Activated CD8-positive, alpha-beta T cell treated with anti-CD3 and anti-CD28 coated beads, Interleukin-2, amount 10 ng/mL, durations not matched to agents 7 days and 5 days (primary cell): ENCODE measurements around the gene MRM1. TPM values are rescaled to one million over a fixed set of nuclear protein-coding genes. Genes with fewer than 3 reads are reported as not detected.
A peak's percentile ranks its signal among the peaks of the same experiment; 100 is the strongest.

Experiments
- ATAC-seq: fragments of 150-1000 bp; cut with Tn5 transposase; one replicate; pipeline ENCODE4 v1.10.0; 2021; ENCODE audit warnings: moderate library complexity
- CTCF ChIA-PET: fragments of 350-600 bp; sonication (Branson Sonifier 250); formaldehyde crosslinking; loops from one replicate; lab custom pipeline; 2021; ENCODE audit warnings: antibody characterized with exemption; lab: Charles Lee
- POLR2A ChIA-PET: fragments of 350-600 bp; sonication (Branson Sonifier 250); formaldehyde crosslinking; loops from one replicate; lab custom pipeline; 2021; ENCODE audit warnings: antibody characterized with exemption; lab: Charles Lee
- DNase-seq: peaks from one replicate; pipeline ENCODE4 v3.0.0-alpha.2; 2020
- H3K27ac Mint-ChIP-seq: one replicate; pipeline ENCODE4 v1.8.0; 2021; ENCODE audit warnings: mild to moderate bottlenecking, mixed read lengths
- H3K27me3 Mint-ChIP-seq: one replicate; pipeline ENCODE4 v1.8.0; 2021; ENCODE audit warnings: low read depth, mixed read lengths
- H3K36me3 Mint-ChIP-seq: one replicate; pipeline ENCODE4 v1.8.0; 2021; ENCODE audit warnings: low read depth, mixed read lengths
- H3K4me1 Mint-ChIP-seq: one replicate; pipeline ENCODE4 v1.8.0; 2021; ENCODE audit warnings: low read depth, mixed read lengths
- H3K4me3 Mint-ChIP-seq: one replicate; pipeline ENCODE4 v1.8.0; 2021; ENCODE audit warnings: mild to moderate bottlenecking, mixed read lengths
- H3K9me3 Mint-ChIP-seq: one replicate; pipeline ENCODE4 v1.8.0; 2022; ENCODE audit warnings: mixed read lengths; ENCODE audit not compliant: insufficient read depth
- total RNA-seq, 2 experiments: library from RNA; stranded (reverse); gene quantifications; one replicate each; pipeline ENCODE4 v1.2.3, GENCODE V29; 2021

Gene MRM1
- total RNA-seq, 2 experiments from 2014 or later = 10.7 to 13.1 TPM

DNA sequence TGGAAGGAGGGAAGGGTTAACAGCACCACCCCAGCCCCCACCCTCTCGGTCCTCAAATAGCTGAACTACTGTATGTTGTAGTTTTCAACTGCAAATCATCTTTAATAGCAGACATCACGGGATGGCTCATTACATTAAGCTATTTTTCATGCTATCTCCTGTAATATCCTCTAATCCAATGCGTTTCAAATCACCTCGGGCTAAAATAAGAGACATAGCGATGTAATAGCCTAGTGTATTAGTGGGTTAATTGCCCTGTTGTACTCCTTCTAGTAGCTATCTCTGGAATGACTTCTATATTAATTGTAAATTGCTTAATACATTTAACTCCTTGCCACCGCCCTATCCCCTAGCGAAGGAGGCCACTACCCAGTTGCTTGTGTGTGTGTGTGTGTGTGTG lies 54.3 kb downstream of the MRM1 start:
- Mint-ChIP-seq H3K9me3 (no peaks in the 10 kb centered on the region), H3K27me3 (peaks cover 39% of the 10 kb centered on the region), H3K27ac (no peak overlapping the region), H3K36me3 (no peaks in the 10 kb centered on the region), H3K4me3 (no peak overlapping the region), H3K4me1 (peaks cover 6% of the 10 kb centered on the region)
- ChIA-PET CTCF (interaction anchor here (1.0 to 1.5 kb wide), 3 partner anchors 51 to 584 kb away, joined by 3 to 5 read pairs (median 3); no protein-coding TSS in a partner anchor), POLR2A (interaction anchor here (0.7 kb wide), 1 partner anchor 8 kb away, joined by 4 read pairs; no protein-coding TSS in a partner anchor)
- ATAC-seq = no peak
- no peak for DNase-seq

DNA sequence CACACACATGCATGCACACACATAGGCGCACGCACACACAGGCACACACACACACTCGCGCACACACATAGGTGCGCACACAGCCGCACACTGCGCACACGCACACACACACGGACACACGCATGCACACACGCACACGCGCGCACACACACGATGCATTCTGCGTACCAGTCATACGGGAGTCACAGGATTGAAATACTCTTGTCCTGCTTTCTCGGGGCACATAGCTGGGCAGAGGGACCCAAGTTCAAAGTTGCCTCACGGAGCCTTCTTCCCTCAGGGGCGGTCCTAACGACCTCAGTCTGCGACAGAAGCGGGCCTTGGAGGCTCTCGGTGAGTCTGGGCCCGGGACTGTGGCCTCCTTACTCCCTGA lies 56.0 kb downstream of the MRM1 start:
- ATAC-seq (no peak), DNase-seq (no peak)
- Mint-ChIP-seq H3K9me3 (no peaks in the 10 kb centered on the region), H3K4me3 (no peak overlapping the region), H3K36me3 (no peaks in the 10 kb centered on the region), H3K27ac (no peak overlapping the region), H3K27me3 (peaks cover 43% of the 10 kb centered on the region), H3K4me1 (peaks cover 6% of the 10 kb centered on the region)
- POLR2A ChIA-PET = no interaction called here
- CTCF ChIA-PET = interaction anchor here (1.0 to 1.2 kb wide), 2 partner anchors 49 to 391 kb away, joined by 4 read pairs; no protein-coding TSS in a partner anchor

GRCh38 chr17:36657763-36658490 lies 56.5 kb downstream of the MRM1 start:
- POLR2A ChIA-PET = no interaction called here
- DNase-seq (peak; percentile 47), ATAC-seq (no peak)
- Mint-ChIP-seq H3K27me3 (peaks cover 43% of the 10 kb centered on the region), H3K4me3 (no peak overlapping the region), H3K4me1 (peaks cover 6% of the 10 kb centered on the region), H3K36me3 (no peaks in the 10 kb centered on the region), H3K9me3 (no peaks in the 10 kb centered on the region), H3K27ac (no peak overlapping the region)
- CTCF ChIA-PET = interaction anchor here (1.0 kb wide), 1 partner anchor 49 kb away, joined by 4 read pairs; no protein-coding TSS in a partner anchor

Other genes starting within 250 kb of the MRM1 start
- not detected for gene TBC1D3H, start 213.1 kb upstream of the MRM1 start, total RNA-seq
- gene ZNHIT3, start 114.9 kb upstream of the MRM1 start, total RNA-seq = 10 to 100 TPM; 32.2 to 33.7 TPM
- gene MYO19, start 66.7 kb upstream of the MRM1 start, total RNA-seq = 100 to 1,000 TPM; 136 to 142 TPM
- 10 to 100 TPM in 1 of 2 experiments, 1 to 10 TPM in 1; 8.0 to 11.7 TPM for gene PIGW, start 66.6 kb upstream of the MRM1 start, total RNA-seq
- 100 to 1,000 TPM; 112 to 122 TPM for gene GGNBP2, start 56.7 kb upstream of the MRM1 start, total RNA-seq
- gene DHRS11, start 9.7 kb upstream of the MRM1 start, total RNA-seq = 1 to 10 TPM; 4.7 to 5.0 TPM